MM.1S (cell line): Measurements from ENCODE around the gene SAMD13.

Source experiments
- DNase-seq: peaks from one replicate; pipeline ENCODE4 v3.0.0-alpha.2; 2015
- H2AFZ ChIP-seq: fragments of 300-600 bp; sonication (generic); 2 replicates; pipeline ENCODE4 v1.6.0; 2016; ENCODE audit warnings: antibody characterized with exemption, low read length
- H3F3A ChIP-seq: fragments of 300-600 bp; sonication (generic); 2 replicates; pipeline ENCODE4 v1.6.1; 2016; ENCODE audit warnings: mild to moderate bottlenecking, antibody characterized with exemption, low read length, moderate library complexity, mixed read lengths; ENCODE audit not compliant: insufficient read depth
- H3K27ac ChIP-seq: fragments of 300-600 bp; sonication (generic); 2 replicates; pipeline ENCODE4 v1.5.1; 2016; ENCODE audit warnings: mild to moderate bottlenecking, low read length
- H3K27me3 ChIP-seq: fragments of 300-600 bp; sonication (generic); replicated peaks from 2 replicates; pipeline ENCODE4 v1.6.0; 2016; ENCODE audit warnings: low read length; ENCODE audit not compliant: insufficient read depth
- H3K36me3 ChIP-seq: fragments of 300-600 bp; sonication (generic); replicated peaks from 2 replicates; pipeline ENCODE4 v1.6.1; 2016; ENCODE audit warnings: mild to moderate bottlenecking, low read length, mixed read lengths; ENCODE audit not compliant: insufficient read depth
- H3K4me1 ChIP-seq: fragments of 300-600 bp; sonication (generic); 2 replicates; pipeline ENCODE4 v1.6.1; 2016; ENCODE audit warnings: low read length, mixed read lengths
- H3K4me2 ChIP-seq: fragments of 300-600 bp; sonication (generic); 2 replicates; pipeline ENCODE4 v1.6.0; 2016; ENCODE audit warnings: low read depth, low read length
- H3K4me3 ChIP-seq: fragments of 300-600 bp; sonication (generic); 2 replicates; pipeline ENCODE4 v1.5.1; 2016; ENCODE audit warnings: low read length, mixed read lengths
- H3K79me2 ChIP-seq: fragments of 300-600 bp; sonication (generic); 2 replicates; pipeline ENCODE4 v1.6.1; 2016; ENCODE audit warnings: mixed run types, low read length, mixed read lengths
- H3K9ac ChIP-seq: fragments of 300-600 bp; sonication (generic); 2 replicates; pipeline ENCODE4 v1.6.1; 2016; ENCODE audit warnings: low read length, mixed read lengths
- H3K9me2 ChIP-seq: fragments of 300-600 bp; sonication (generic); replicated peaks from 2 replicates; pipeline ENCODE4 v1.6.1; 2016; ENCODE audit warnings: mild to moderate bottlenecking, low read length, mixed read lengths; ENCODE audit not compliant: insufficient read depth
- H3K9me3 ChIP-seq: fragments of 300-600 bp; sonication (generic); replicated peaks from 2 replicates; pipeline ENCODE4 v1.6.1; 2016; ENCODE audit warnings: mild to moderate bottlenecking, low read length, mixed read lengths; ENCODE audit not compliant: insufficient read depth
- H4K20me1 ChIP-seq: fragments of 300-600 bp; sonication (generic); 2 replicates; pipeline ENCODE4 v1.6.1; 2016; ENCODE audit warnings: mild to moderate bottlenecking, low read length, moderate library complexity, mixed read lengths; ENCODE audit not compliant: insufficient read depth
- EZH2 ChIP-seq: fragments of 300-600 bp; sonication (generic); optimal IDR thresholded peaks from 2 replicates; pipeline ENCODE3; 2017; ENCODE audit warnings: low read depth, mild to moderate bottlenecking, antibody characterized with exemption, low read length, mixed read lengths
- EZH2phosphoT487 ChIP-seq: fragments of 300-600 bp; sonication (generic); IDR thresholded peaks from 2 replicates; pipeline ENCODE4 v1.6.1; 2018; ENCODE audit warnings: antibody characterized with exemption, low read length
- TF ChIP-seq, protein P1 (sequence below): fragments of 300-600 bp; sonication (generic); IDR thresholded peaks from 2 replicates; pipeline ENCODE4 v1.5.1; 2016; ENCODE audit warnings: antibody characterized with exemption, low read length, mixed read lengths

SAMD13 gene

GRCh38 chr1:84259376-84259775, 42.1 kb upstream of the SAMD13 start:
- Histone ChIP-seq H3K4me1 (no peaks in the 10 kb centered on the region), H4K20me1 (no peaks in the 10 kb centered on the region), H3K27ac (no peak overlapping the region), H3K4me2 (no peak overlapping the region), H3F3A (no peaks in the 10 kb centered on the region), H3K79me2 (no peaks in the 10 kb centered on the region), H3K9ac (no peak overlapping the region), H3K4me3 (no peak overlapping the region), H3K9me3 (no peaks in the 10 kb centered on the region), H2AFZ (no peak overlapping the region), H3K9me2 (no peaks in the 10 kb centered on the region), H3K27me3 (no peaks in the 10 kb centered on the region), H3K36me3 (no peaks in the 10 kb centered on the region)
- TF ChIP-seq, protein P1, sequence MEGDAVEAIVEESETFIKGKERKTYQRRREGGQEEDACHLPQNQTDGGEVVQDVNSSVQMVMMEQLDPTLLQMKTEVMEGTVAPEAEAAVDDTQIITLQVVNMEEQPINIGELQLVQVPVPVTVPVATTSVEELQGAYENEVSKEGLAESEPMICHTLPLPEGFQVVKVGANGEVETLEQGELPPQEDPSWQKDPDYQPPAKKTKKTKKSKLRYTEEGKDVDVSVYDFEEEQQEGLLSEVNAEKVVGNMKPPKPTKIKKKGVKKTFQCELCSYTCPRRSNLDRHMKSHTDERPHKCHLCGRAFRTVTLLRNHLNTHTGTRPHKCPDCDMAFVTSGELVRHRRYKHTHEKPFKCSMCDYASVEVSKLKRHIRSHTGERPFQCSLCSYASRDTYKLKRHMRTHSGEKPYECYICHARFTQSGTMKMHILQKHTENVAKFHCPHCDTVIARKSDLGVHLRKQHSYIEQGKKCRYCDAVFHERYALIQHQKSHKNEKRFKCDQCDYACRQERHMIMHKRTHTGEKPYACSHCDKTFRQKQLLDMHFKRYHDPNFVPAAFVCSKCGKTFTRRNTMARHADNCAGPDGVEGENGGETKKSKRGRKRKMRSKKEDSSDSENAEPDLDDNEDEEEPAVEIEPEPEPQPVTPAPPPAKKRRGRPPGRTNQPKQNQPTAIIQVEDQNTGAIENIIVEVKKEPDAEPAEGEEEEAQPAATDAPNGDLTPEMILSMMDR: no peak
- TF ChIP-seq EZH2phosphoT487 (no peak), EZH2 (no peak)
- no peak for DNase-seq

DNA sequence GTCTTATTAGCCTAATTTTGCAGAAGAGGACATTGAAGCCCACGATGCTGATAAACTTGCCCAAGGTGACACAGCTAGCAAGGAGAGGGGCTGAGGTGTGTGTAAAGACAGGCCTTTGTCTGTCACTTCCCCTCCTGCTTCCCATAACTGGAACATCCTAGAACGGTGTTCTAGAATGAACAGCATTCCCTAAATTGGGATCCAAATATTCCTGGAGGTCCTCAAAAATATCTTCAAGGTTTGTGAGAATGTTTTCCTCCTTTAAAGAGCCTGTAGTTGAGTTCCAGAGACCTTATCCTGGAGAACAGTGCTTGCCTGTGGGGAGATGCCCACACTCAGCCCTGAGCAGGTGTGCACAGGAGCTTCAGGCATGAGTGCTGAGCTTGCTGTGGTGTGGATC, 41.5 kb upstream of the SAMD13 start:
- Histone ChIP-seq H3K9me3 (no peaks in the 10 kb centered on the region), H3F3A (no peaks in the 10 kb centered on the region), H3K9ac (no peak overlapping the region), H3K4me2 (no peak overlapping the region), H3K27ac (no peak overlapping the region), H2AFZ (no peak overlapping the region), H4K20me1 (no peaks in the 10 kb centered on the region), H3K4me1 (no peaks in the 10 kb centered on the region), H3K79me2 (no peaks in the 10 kb centered on the region), H3K27me3 (no peaks in the 10 kb centered on the region), H3K4me3 (no peak overlapping the region), H3K36me3 (no peaks in the 10 kb centered on the region), H3K9me2 (no peaks in the 10 kb centered on the region)
- DNase-seq: no peak
- TF ChIP-seq EZH2 (no peak), EZH2phosphoT487 (no peak)
- TF ChIP-seq, protein P1: no peak

DNA sequence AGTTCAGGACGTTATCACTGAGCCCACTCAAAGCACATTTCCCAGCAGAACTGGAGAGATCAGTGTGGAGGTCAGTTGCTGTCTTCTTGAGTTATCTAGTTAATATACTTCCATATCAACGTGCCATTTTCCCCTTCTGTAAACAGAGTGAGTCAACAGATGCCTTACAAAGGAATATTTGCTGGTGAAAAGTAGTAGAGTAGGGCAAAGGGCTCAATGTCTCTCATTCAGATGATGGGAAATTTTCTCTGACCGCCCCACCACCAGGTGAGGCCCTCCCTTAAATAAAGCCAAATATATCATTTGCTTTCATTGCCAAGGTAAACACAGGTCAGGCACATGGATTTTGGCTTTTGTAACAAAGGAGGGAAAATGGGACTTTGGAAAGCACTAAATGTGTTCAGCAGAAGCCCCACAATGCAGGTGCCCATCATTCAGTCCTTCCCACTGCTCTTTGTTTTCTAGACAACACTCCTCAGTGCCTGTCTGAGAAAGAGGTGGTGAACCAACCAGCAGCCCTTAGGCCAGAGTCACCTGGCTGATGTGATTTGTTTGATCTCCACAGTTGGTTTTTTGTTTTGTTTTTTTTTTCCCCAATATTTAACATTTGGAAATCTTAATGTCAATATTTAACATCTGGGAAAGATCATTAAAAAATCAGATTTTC, 40.5 kb upstream of the SAMD13 start:
- H3K9me2 ChIP-seq: no peaks in the 10 kb centered on the region
- no peak overlapping the region for H3K27ac ChIP-seq
- no peak overlapping the region for H3K4me3 ChIP-seq
- no peaks in the 10 kb centered on the region for H3K27me3 ChIP-seq
- no peaks in the 10 kb centered on the region for H3K36me3 ChIP-seq
- TF ChIP-seq EZH2phosphoT487: no peak
- TF ChIP-seq EZH2: no peak
- TF ChIP-seq, protein P1: no peak
- no peaks in the 10 kb centered on the region for H3K4me1 ChIP-seq
- H3K9ac ChIP-seq: no peak overlapping the region
- no peak for DNase-seq
- H4K20me1 ChIP-seq: no peaks in the 10 kb centered on the region
- no peaks in the 10 kb centered on the region for H3K79me2 ChIP-seq
- no peaks in the 10 kb centered on the region for H3F3A ChIP-seq
- no peak overlapping the region for H3K4me2 ChIP-seq
- no peaks in the 10 kb centered on the region for H3K9me3 ChIP-seq
- no peak overlapping the region for H2AFZ ChIP-seq
